HEK293 (cell line): Measurements from ENCODE around the gene TMEM19.
A peak's percentile ranks its signal among the peaks of the same experiment; 100 is the strongest.

Experiments used
- GFI1B ChIP-seq: fragments of 450-650 bp; formaldehyde crosslinking; IDR thresholded peaks from 2 replicates; pipeline ENCODE4 v1.5.1; 2016; ENCODE audit warnings: missing biosample characterization, missing genetic modification characterization
- MZF1 ChIP-seq: fragments of 450-650 bp; formaldehyde crosslinking; IDR thresholded peaks from 2 replicates; pipeline ENCODE4 v1.5.1; 2017; ENCODE audit warnings: missing biosample characterization, missing genetic modification characterization, borderline replicate concordance
- OVOL3 ChIP-seq: fragments of 450-650 bp; formaldehyde crosslinking; IDR thresholded peaks from 2 replicates; pipeline ENCODE4 v1.5.1; 2016; ENCODE audit warnings: missing biosample characterization, missing genetic modification characterization
- REPIN1 ChIP-seq: fragments of 450-650 bp; formaldehyde crosslinking; IDR thresholded peaks from 2 replicates; pipeline ENCODE4 v1.5.1; 2017; ENCODE audit warnings: missing biosample characterization, missing genetic modification characterization, low read depth
- YY1 ChIP-seq: fragments of 450-650 bp; formaldehyde crosslinking; IDR thresholded peaks from 2 replicates; pipeline ENCODE4 v1.5.1; 2018; ENCODE audit warnings: missing biosample characterization, missing genetic modification characterization
- ZBTB10 ChIP-seq: fragments of 450-650 bp; formaldehyde crosslinking; IDR thresholded peaks from 2 replicates; pipeline ENCODE4 v1.5.1; 2016; ENCODE audit warnings: missing biosample characterization, missing genetic modification characterization
- ZBTB44 ChIP-seq: fragments of 450-650 bp; IDR thresholded peaks from 2 replicates; pipeline ENCODE4 v1.5.1; 2018; ENCODE audit warnings: missing biosample characterization, mild to moderate bottlenecking, missing genetic modification characterization
- ZBTB7A ChIP-seq: fragments of 450-650 bp; formaldehyde crosslinking; IDR thresholded peaks from 2 replicates; pipeline ENCODE4 v1.5.1; 2016; ENCODE audit warnings: low read depth, missing biosample characterization, missing genetic modification characterization
- ZBTB8A ChIP-seq: fragments of 450-650 bp; formaldehyde crosslinking; IDR thresholded peaks from 2 replicates; pipeline ENCODE4 v1.5.1; 2016; ENCODE audit warnings: missing biosample characterization, missing genetic modification characterization
- ZFHX2 ChIP-seq: fragments of 450-650 bp; formaldehyde crosslinking; conservative IDR thresholded peaks from 2 replicates; pipeline ENCODE4 v1.5.1; 2016; ENCODE audit warnings: missing biosample characterization, missing genetic modification characterization
- ZIC2 ChIP-seq: fragments of 450-650 bp; formaldehyde crosslinking; IDR thresholded peaks from 2 replicates; pipeline ENCODE4 v1.5.1; 2016; ENCODE audit warnings: missing biosample characterization, missing genetic modification characterization
- ZNF132 ChIP-seq: fragments of 450-650 bp; formaldehyde crosslinking; IDR thresholded peaks from 2 replicates; pipeline ENCODE4 v1.5.1; 2017; ENCODE audit warnings: missing biosample characterization, missing genetic modification characterization, borderline replicate concordance
- ZNF169 ChIP-seq: fragments of 450-650 bp; formaldehyde crosslinking; IDR thresholded peaks from 2 replicates; pipeline ENCODE4 v1.5.1; 2016; ENCODE audit warnings: missing biosample characterization, missing genetic modification characterization
- ZNF175 ChIP-seq: fragments of 450-650 bp; formaldehyde crosslinking; IDR thresholded peaks from 2 replicates; pipeline ENCODE4 v1.5.1; 2016; ENCODE audit warnings: missing biosample characterization, missing genetic modification characterization
- ZNF223 ChIP-seq: fragments of 450-650 bp; formaldehyde crosslinking; IDR thresholded peaks from 2 replicates; pipeline ENCODE4 v1.5.1; 2016; ENCODE audit warnings: missing biosample characterization, missing genetic modification characterization
- ZNF239 ChIP-seq: fragments of 450-650 bp; formaldehyde crosslinking; IDR thresholded peaks from 2 replicates; pipeline ENCODE4 v1.5.1; 2016; ENCODE audit warnings: missing biosample characterization, missing genetic modification characterization
- ZNF248 ChIP-seq: fragments of 450-650 bp; formaldehyde crosslinking; IDR thresholded peaks from 2 replicates; pipeline ENCODE4 v1.5.1; 2017; ENCODE audit warnings: missing biosample characterization, missing genetic modification characterization
- ZNF302 ChIP-seq: fragments of 450-650 bp; formaldehyde crosslinking; IDR thresholded peaks from 2 replicates; pipeline ENCODE4 v1.5.1; 2016; ENCODE audit warnings: missing biosample characterization, missing genetic modification characterization, low read depth
- ZNF324 ChIP-seq: fragments of 450-650 bp; formaldehyde crosslinking; IDR thresholded peaks from 2 replicates; pipeline ENCODE4 v1.5.1; 2016; ENCODE audit warnings: missing biosample characterization, missing genetic modification characterization
- ZNF362 ChIP-seq: fragments of 450-650 bp; formaldehyde crosslinking; IDR thresholded peaks from 2 replicates; pipeline ENCODE4 v1.5.1; 2016; ENCODE audit warnings: missing biosample characterization, missing genetic modification characterization
- ZNF571 ChIP-seq: fragments of 450-650 bp; formaldehyde crosslinking; IDR thresholded peaks from 2 replicates; pipeline ENCODE4 v1.5.0; 2017; ENCODE audit warnings: missing biosample characterization, missing genetic modification characterization
- ZNF610 ChIP-seq: fragments of 450-650 bp; formaldehyde crosslinking; IDR thresholded peaks from 2 replicates; pipeline ENCODE4 v1.5.1; 2016; ENCODE audit warnings: missing biosample characterization, missing genetic modification characterization, borderline replicate concordance
- ZNF692 ChIP-seq: fragments of 450-650 bp; formaldehyde crosslinking; IDR thresholded peaks from 2 replicates; pipeline ENCODE4 v1.5.1; 2016; ENCODE audit warnings: missing biosample characterization, missing genetic modification characterization
- ZNF777 ChIP-seq: fragments of 450-650 bp; formaldehyde crosslinking; IDR thresholded peaks from 2 replicates; pipeline ENCODE4 v1.5.1; 2017; ENCODE audit warnings: missing biosample characterization, missing genetic modification characterization, borderline replicate concordance
- ZNF791 ChIP-seq: fragments of 450-650 bp; formaldehyde crosslinking; IDR thresholded peaks from 2 replicates; pipeline ENCODE4 v1.5.1; 2016; ENCODE audit warnings: missing biosample characterization, missing genetic modification characterization
- ZSCAN30 ChIP-seq: fragments of 450-650 bp; IDR thresholded peaks from 2 replicates; pipeline ENCODE4 v1.5.1; 2018; ENCODE audit warnings: missing biosample characterization, mild to moderate bottlenecking, missing genetic modification characterization, moderate library complexity
- ZSCAN4 ChIP-seq: fragments of 450-650 bp; formaldehyde crosslinking; IDR thresholded peaks from 2 replicates; pipeline ENCODE4 v1.5.1; 2017; ENCODE audit warnings: missing biosample characterization, missing genetic modification characterization
- ZSCAN5A ChIP-seq: fragments of 450-650 bp; formaldehyde crosslinking; IDR thresholded peaks from 2 replicates; pipeline ENCODE4 v1.5.1; 2016; ENCODE audit warnings: missing biosample characterization, missing genetic modification characterization

Gene TMEM19

GRCh38 chr12:71663561-71664410 is 22.1 kb upstream of the TMEM19 start, which contains the start of the genes THAP2 and ZFC3H1 (continued):
- TF ChIP-seq ZNF302 (tag by site-specific recombination) (no peak), ZBTB7A (0 out of 2 replicates have a peak, but pooled peaks have one; percentile 70), ZNF239 (tag by site-specific recombination) (no peak), ZNF362 (no peak), ZNF791 (tag by site-specific recombination) (no peak), ZNF692 (tag by site-specific recombination) (no peak; the same call in none of the 2 replicates), ZNF169 (tag by site-specific recombination) (no peak), ZBTB10 (tag by site-specific recombination) (peak; percentile 99), ZNF132 (tag by site-specific recombination) (no peak), ZNF324 (tag by site-specific recombination) (peak; percentile 21; the same call in 1 of the 2 replicates), ZNF610 (tag by site-specific recombination) (peak; percentile 72), MZF1 (tag by site-specific recombination) (peak; percentile 56; the same call in 1 of the 2 replicates), ZNF777 (tag by site-specific recombination) (no peak), OVOL3 (tag by site-specific recombination) (peak; percentile 54; the same call in 1 of the 2 replicates), REPIN1 (tag by site-specific recombination) (peak; percentile 5; the same call in 1 of the 2 replicates), ZSCAN4 (tag by site-specific recombination) (no peak; the same call in 1 of the 2 replicates), ZBTB8A (tag by site-specific recombination) (peak; percentile 52), ZSCAN30 (no peak), ZFHX2 (peak; percentile 92), ZIC2 (peak; percentile 20; the same call in 1 of the 2 replicates), YY1 (peak; percentile 97), GFI1B (no peak), ZSCAN5A (tag by site-specific recombination) (peak; percentile 69; the same call in 1 of the 2 replicates), ZBTB44 (tag by site-specific recombination) (peak; percentile 99), ZNF223 (tag by site-specific recombination) (no peak), ZNF571 (tag by site-specific recombination) (no peak), ZNF248 (tag by site-specific recombination) (no peak), ZNF175 (tag by site-specific recombination) (no peak)
